PC-3 (cell line): ENCODE measurements around the gene PPIL4. TPM values are rescaled to one million over a fixed set of nuclear protein-coding genes. Genes with fewer than 3 reads are reported as not detected.

Experiments used
- ATAC-seq: fragments of 200-7000 bp; cut with Tn5 transposase; 2 replicates; pipeline ENCODE4 v1.9.1; 2020; ENCODE audit warnings: mild to moderate bottlenecking, moderate library complexity
- BruUV-seq: library from RNA; stranded (reverse); fragments of 400-500 nt; replicated peaks from 2 replicates; lab custom pipeline; 2021; lab: Mats Ljungman, UMichigan
- CTCF ChIA-PET: fragments of 300-600 bp; sonication (Branson Sonifier 250); formaldehyde crosslinking; loops from one replicate; lab custom pipeline; 2022; ENCODE audit warnings: antibody characterized with exemption; lab: Charles Lee
- POLR2A ChIA-PET: fragments of 300-600 bp; sonication (Branson Sonifier 250); formaldehyde crosslinking; loops from one replicate; lab custom pipeline; 2022; ENCODE audit warnings: antibody characterized with exemption; ENCODE audit not compliant: unreplicated experiment; lab: Charles Lee
- DNase-seq: peaks from one replicate; pipeline ENCODE4 v3.0.0-alpha.2; 2015
- H2AFZ ChIP-seq: fragments of 300-600 bp; sonication (generic); 2 replicates; pipeline ENCODE4 v1.6.0; 2016; ENCODE audit warnings: antibody characterized with exemption, low read length
- H3F3A ChIP-seq: fragments of 300-600 bp; sonication (generic); one replicate; pipeline ENCODE4 v1.6.0; 2017; ENCODE audit warnings: antibody characterized with exemption, low read length, control low read depth, mild to moderate bottlenecking; ENCODE audit not compliant: unreplicated experiment
- H3K27ac ChIP-seq: fragments of 300-600 bp; sonication (generic); 2 replicates; pipeline ENCODE4 v1.5.1; 2016; ENCODE audit warnings: mild to moderate bottlenecking, low read length
- H3K27me3 ChIP-seq: fragments of 300-600 bp; sonication (generic); 2 replicates; pipeline ENCODE4 v1.6.1; 2016; ENCODE audit warnings: low read length, mixed read lengths
- H3K36me3 ChIP-seq: fragments of 300-600 bp; sonication (generic); 2 replicates; pipeline ENCODE4 v1.6.1; 2016; ENCODE audit warnings: low read depth, mixed run types, low read length, mixed read lengths
- H3K4me1 ChIP-seq: fragments of 300-600 bp; sonication (generic); 2 replicates; pipeline ENCODE4 v1.5.1; 2016; ENCODE audit warnings: low read length; ENCODE audit not compliant: insufficient read depth
- H3K4me2 ChIP-seq: fragments of 300-600 bp; sonication (generic); 2 replicates; pipeline ENCODE4 v1.6.0; 2016; ENCODE audit warnings: low read length
- H3K4me3 ChIP-seq: fragments of 300-600 bp; sonication (generic); 2 replicates; pipeline ENCODE4 v1.5.1; 2016; ENCODE audit warnings: mild to moderate bottlenecking, low read length, mixed read lengths
- H3K79me2 ChIP-seq: fragments of 300-600 bp; sonication (generic); 2 replicates; pipeline ENCODE4 v1.6.1; 2017; ENCODE audit warnings: low read length, mixed read lengths
- H3K9ac ChIP-seq: fragments of 300-600 bp; sonication (generic); 2 replicates; pipeline ENCODE4 v1.6.0; 2016; ENCODE audit warnings: mild to moderate bottlenecking, low read length
- H3K9me2 ChIP-seq: fragments of 300-600 bp; sonication (generic); replicated peaks from 2 replicates; pipeline ENCODE4 v1.6.1; 2016; ENCODE audit warnings: mixed run types, low read length, mixed read lengths
- H3K9me3 ChIP-seq: fragments of 300-600 bp; sonication (generic); 2 replicates; pipeline ENCODE4 v1.6.1; 2016; ENCODE audit warnings: low read length, mixed read lengths
- H4K20me1 ChIP-seq: fragments of 300-600 bp; sonication (generic); 2 replicates; pipeline ENCODE4 v1.6.1; 2016; ENCODE audit warnings: low read length, mixed read lengths
- CTCF ChIP-seq: fragments of 300-600 bp; sonication (generic); conservative IDR thresholded peaks from 2 replicates; pipeline ENCODE4 v1.5.1; 2017; ENCODE audit warnings: antibody characterized with exemption, low read depth, mild to moderate bottlenecking, low read length
- EZH2 ChIP-seq: fragments of 300-600 bp; sonication (generic); IDR thresholded peaks from one replicate; pipeline ENCODE4 v1.6.1; 2017; ENCODE audit warnings: antibody characterized with exemption, mild to moderate bottlenecking, low read length; ENCODE audit not compliant: unreplicated experiment
- EZH2phosphoT487 ChIP-seq: fragments of 300-600 bp; sonication (generic); IDR thresholded peaks from 2 replicates; pipeline ENCODE4 v1.6.1; 2018; ENCODE audit warnings: mild to moderate bottlenecking, antibody characterized with exemption, low read length, borderline replicate concordance
- intact Hi-C: fragments of 100-400 bp; cut with micrococcal nuclease; formaldehyde crosslinking; loops from 2 replicates; pipeline ENCODE4 v1.9.0; 2023
- total RNA-seq: library from RNA; depleted of rRNA; stranded (reverse); fragments of >200 nt; gene quantifications from 2 replicates; pipeline ENCODE4 v1.2.3, GENCODE V29; 2014

The PPIL4 gene
- total RNA-seq, 1 experiment from 2014 or later = 12.8 TPM

DNA sequence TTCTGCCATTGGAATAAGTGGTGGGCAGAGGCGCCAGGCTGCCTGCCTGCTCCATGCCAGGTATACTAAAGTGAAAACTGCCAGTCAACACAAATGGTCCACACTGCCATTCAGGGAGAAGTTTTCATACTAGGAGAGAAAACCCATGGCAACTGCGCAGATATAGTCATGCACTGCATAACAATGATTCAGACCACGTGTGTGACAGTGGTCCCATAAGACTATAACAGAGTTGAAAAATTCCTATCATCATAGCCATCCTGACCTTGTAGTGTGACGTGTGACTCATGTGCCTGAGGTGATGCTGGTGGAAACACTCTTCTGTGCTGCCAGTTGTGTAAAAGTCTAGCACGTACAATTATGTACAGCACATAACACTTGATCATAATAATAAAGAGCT is 86.1 kb downstream of the PPIL4 start:
- Histone ChIP-seq H3K4me2 (no peak overlapping the region), H3K4me3 (no peak overlapping the region), H3K27me3 (no peaks in the 10 kb centered on the region), H3K79me2 (no peaks in the 10 kb centered on the region), H2AFZ (no peak overlapping the region), H4K20me1 (no peaks in the 10 kb centered on the region), H3K9me3 (no peaks in the 10 kb centered on the region), H3K9me2 (no peaks in the 10 kb centered on the region), H3K4me1 (peaks cover 2% of the 10 kb centered on the region), H3F3A (no peaks in the 10 kb centered on the region), H3K9ac (no peak overlapping the region), H3K36me3 (no peaks in the 10 kb centered on the region), H3K27ac (no peak overlapping the region)
- ChIA-PET POLR2A (no interaction called here), CTCF (no interaction called here)
- no TSS peak for BruUV-seq
- DNase-seq (no peak), ATAC-seq (no peak)
- no peak for TF ChIP-seq EZH2phosphoT487
- no peak for TF ChIP-seq CTCF
- TF ChIP-seq EZH2 = no peak
- intact Hi-C loops = no loop called here

- no peak for DNase-seq
- CTCF ChIA-PET = interaction anchor here (0.5 kb wide), 1 partner anchor 16 kb away, joined by 3 read pairs; no protein-coding TSS in a partner anchor
- Histone ChIP-seq H2AFZ (no peak overlapping the region), H3K9me2 (no peaks in the 10 kb centered on the region), H3K27me3 (no peaks in the 10 kb centered on the region), H3K4me2 (no peak overlapping the region), H3K4me3 (no peak overlapping the region), H3K4me1 (peaks cover 11% of the 10 kb centered on the region), H3K27ac (no peak overlapping the region), H3K79me2 (no peaks in the 10 kb centered on the region), H3F3A (no peaks in the 10 kb centered on the region), H3K9me3 (no peaks in the 10 kb centered on the region), H4K20me1 (no peaks in the 10 kb centered on the region), H3K36me3 (no peaks in the 10 kb centered on the region), H3K9ac (no peak overlapping the region)
- POLR2A ChIA-PET = no interaction called here
- BruUV-seq = no TSS peak
- TF ChIP-seq EZH2phosphoT487 (no peak), CTCF (no peak), EZH2 (no peak)
- no peak for ATAC-seq
- intact Hi-C loops = no loop called here
Observed at GRCh38 chr6:149458806-149459205, 87.0 kb downstream of the PPIL4 start.

DNA sequence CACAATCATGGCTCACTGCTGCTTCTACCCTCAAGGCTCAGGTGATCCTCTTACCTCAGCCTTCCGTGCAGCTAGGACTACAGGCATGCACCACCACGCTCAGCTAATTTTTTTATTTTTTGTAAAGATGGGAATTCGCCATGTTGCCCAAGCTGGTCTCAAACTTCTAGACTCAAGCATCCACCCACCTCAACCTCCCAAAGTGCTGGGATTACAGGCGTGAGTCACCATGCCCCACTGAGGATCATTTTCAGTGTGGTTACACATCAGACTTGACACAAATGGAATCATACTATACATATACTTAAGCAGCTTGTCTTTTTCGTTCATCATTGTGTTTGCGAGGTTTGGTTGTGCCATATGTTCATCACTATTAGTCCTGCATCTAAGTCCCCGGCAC is 87.6 kb downstream of the PPIL4 start:
- Histone ChIP-seq H3K36me3 (no peaks in the 10 kb centered on the region), H3K4me3 (no peak overlapping the region), H3K4me2 (no peak overlapping the region), H2AFZ (no peak overlapping the region), H3K9ac (no peak overlapping the region), H3K9me2 (no peaks in the 10 kb centered on the region), H3K4me1 (peaks cover 14% of the 10 kb centered on the region), H3F3A (no peaks in the 10 kb centered on the region), H3K9me3 (no peaks in the 10 kb centered on the region), H4K20me1 (no peaks in the 10 kb centered on the region), H3K79me2 (no peaks in the 10 kb centered on the region), H3K27me3 (no peaks in the 10 kb centered on the region), H3K27ac (no peak overlapping the region)
- no peak for ATAC-seq
- BruUV-seq = no TSS peak
- ChIA-PET CTCF (no interaction called here), POLR2A (no interaction called here)
- intact Hi-C loops = no loop called here
- TF ChIP-seq CTCF (no peak), EZH2 (no peak), EZH2phosphoT487 (no peak)
- DNase-seq = no peak
